Heart left ventricle (tissue), 13 donors: Measurements from ENCODE around the gene MEX3C.

Experiments
- CTCF ChIP-seq, 12 donors: fragments of 200-600 bp; sonication (generic) in 4 of 12; IDR thresholded peaks; one replicate each; pipeline versions ENCODE4 v1.5.0 to v1.8.0; 2018 to 2022; ENCODE audit warnings: antibody characterized with exemption in 12 of 12, mild to moderate bottlenecking in 5 of 12
- POLR2A ChIP-seq, 2 donors: fragments of 450-650 bp; IDR thresholded peaks; one replicate each; pipeline ENCODE4 v1.6.1; 2017; ENCODE audit warnings: antibody characterized with exemption in 2 of 2, mild to moderate bottlenecking in 2 of 2, moderate library complexity in 2 of 2
- donor health status: ischemic (EF 13 %, LVEDD 7.1; RV severe dilation, severe dysfunction).
- donor health status: DM: no; HTN: yes; CAD: no.
- donor health status: DM: no; HTN: no; CAD: no.
- donor health status: ischemic (EF 25% LVEDD 6.9; RV normal size, moderate dysfunction).
- donor health status: ischemic (EF 25% LVEDD 5.7; RV mildly dilated, moderate dysfunction).
- donor health status: ischemic (EF 35%, LVEDD 5.7; RV mildly dilated, moderate dysfunction).
- donor health status: nonischemic (EF 11% LVEDD 7.7; RV severe dilation, severe dysfunction).
- donor health status: DM: yes; HTN: yes; CAD: no.
- donor health status: PGD.
- donor health status: ischemic (EF 29% LVEDD 5.4; RV normal size, mild dysfunction).
- donor health status: nonischemic (EF 23%, LVEDD 6.1; RV moderate dilation, normal function).

GRCh38 chr18:51168960-51169662 lies 28.4 kb downstream of the MEX3C start:
- no peak for TF ChIP-seq POLR2A (IDR thresholded peaks at IDR 0.05)
- TF ChIP-seq CTCF (IDR thresholded peaks at IDR 0.05), result no peak
